Hepatocyte (in vitro differentiated cells): ENCODE data around the gene CSRP1. TPM values are rescaled to one million over a fixed set of nuclear protein-coding genes. Genes with fewer than 3 reads are reported as not detected.

ENCODE experiments used
- DNase-seq: peaks from one replicate; pipeline ENCODE4 v3.0.0-alpha.2; 2016; ENCODE audit warnings: low spot score
- H2AFZ ChIP-seq: fragments of 200-600 bp; sonication (generic); 2 replicates; pipeline ENCODE4 v1.6.0; 2016; ENCODE audit warnings: antibody characterized with exemption, mild to moderate bottlenecking
- H3K27ac ChIP-seq: fragments of 200-600 bp; sonication (generic); 2 replicates; pipeline ENCODE4 v1.5.1; 2016; ENCODE audit warnings: mild to moderate bottlenecking
- H3K27me3 ChIP-seq: fragments of 200-600 bp; sonication (generic); 2 replicates; pipeline ENCODE4 v1.6.1; 2016
- H3K36me3 ChIP-seq: fragments of 200-600 bp; sonication (generic); replicated peaks from 2 replicates; pipeline ENCODE4 v1.5.1; 2016; ENCODE audit warnings: low read depth; ENCODE audit not compliant: insufficient read depth
- H3K4me1 ChIP-seq: fragments of 200-600 bp; sonication (generic); 2 replicates; pipeline ENCODE4 v1.5.1; 2016; ENCODE audit warnings: mild to moderate bottlenecking, moderate library complexity; ENCODE audit not compliant: insufficient read depth
- H3K4me2 ChIP-seq: fragments of 200-600 bp; sonication (generic); 2 replicates; pipeline ENCODE4 v1.6.0; 2016
- H3K4me3 ChIP-seq: fragments of 200-600 bp; sonication (generic); 2 replicates; pipeline ENCODE4 v1.5.1; 2016; ENCODE audit warnings: mild to moderate bottlenecking
- H3K79me2 ChIP-seq: fragments of 200-600 bp; sonication (generic); 2 replicates; pipeline ENCODE4 v1.6.0; 2017; ENCODE audit warnings: mild to moderate bottlenecking
- H3K9me2 ChIP-seq: fragments of 200-600 bp; sonication (generic); replicated peaks from 2 replicates; pipeline ENCODE4 v1.6.0; 2017; ENCODE audit warnings: mild to moderate bottlenecking; ENCODE audit not compliant: insufficient read depth
- H3K9me3 ChIP-seq: fragments of 200-600 bp; sonication (generic); 2 replicates; pipeline ENCODE4 v1.5.1; 2016; ENCODE audit warnings: low read depth, mild to moderate bottlenecking
- H4K20me1 ChIP-seq: fragments of 200-600 bp; sonication (generic); 2 replicates; pipeline ENCODE4 v1.6.0; 2016; ENCODE audit warnings: mild to moderate bottlenecking; ENCODE audit not compliant: insufficient read depth, poor library complexity, severe bottlenecking
- EZH2 ChIP-seq: fragments of 200-600 bp; sonication (generic); IDR thresholded peaks from 2 replicates; pipeline ENCODE4 v1.6.1; 2016; ENCODE audit warnings: antibody characterized with exemption, mild to moderate bottlenecking, borderline replicate concordance
- EZH2phosphoT487 ChIP-seq: fragments of 200-600 bp; sonication (generic); IDR thresholded peaks from one replicate; pipeline ENCODE4 v1.6.1; 2018; ENCODE audit warnings: antibody characterized with exemption, mild to moderate bottlenecking, low read depth, moderate library complexity; ENCODE audit not compliant: unreplicated experiment, severe bottlenecking
- WGBS: methylation state at CpG from one replicate; pipeline ENCODE4 v1.1.6; 2016; ENCODE audit warnings: low lambda C conversion rate; ENCODE audit errors: missing lambda C conversion rate; 5-methylcytosine and 5-hydroxymethylcytosine counted together
- polyA plus RNA-seq: library from polyadenylated mRNA; unstranded; fragments of >200 nt; fragmentation: Nextera tagmentation; extraction: Ambion mirVana; gene quantifications from 2 replicates; pipeline ENCODE4 v1.2.1, GENCODE V29; 2016
- total RNA-seq: library from RNA; depleted of rRNA; stranded (reverse); fragments of >200 nt; gene quantifications from 2 replicates; pipeline ENCODE4 v1.2.3, GENCODE V29; 2014
- TF ChIP-seq, protein P1 (sequence below): fragments of 200-600 bp; sonication (generic); IDR thresholded peaks from 2 replicates; pipeline ENCODE4 v1.5.1; 2016; ENCODE audit warnings: antibody characterized with exemption, mild to moderate bottlenecking; ENCODE audit not compliant: poor library complexity

Gene CSRP1
- total and polyA plus RNA-seq, 2 experiments from 2014 or later, result 50.9 to 76.0 TPM

DNA sequence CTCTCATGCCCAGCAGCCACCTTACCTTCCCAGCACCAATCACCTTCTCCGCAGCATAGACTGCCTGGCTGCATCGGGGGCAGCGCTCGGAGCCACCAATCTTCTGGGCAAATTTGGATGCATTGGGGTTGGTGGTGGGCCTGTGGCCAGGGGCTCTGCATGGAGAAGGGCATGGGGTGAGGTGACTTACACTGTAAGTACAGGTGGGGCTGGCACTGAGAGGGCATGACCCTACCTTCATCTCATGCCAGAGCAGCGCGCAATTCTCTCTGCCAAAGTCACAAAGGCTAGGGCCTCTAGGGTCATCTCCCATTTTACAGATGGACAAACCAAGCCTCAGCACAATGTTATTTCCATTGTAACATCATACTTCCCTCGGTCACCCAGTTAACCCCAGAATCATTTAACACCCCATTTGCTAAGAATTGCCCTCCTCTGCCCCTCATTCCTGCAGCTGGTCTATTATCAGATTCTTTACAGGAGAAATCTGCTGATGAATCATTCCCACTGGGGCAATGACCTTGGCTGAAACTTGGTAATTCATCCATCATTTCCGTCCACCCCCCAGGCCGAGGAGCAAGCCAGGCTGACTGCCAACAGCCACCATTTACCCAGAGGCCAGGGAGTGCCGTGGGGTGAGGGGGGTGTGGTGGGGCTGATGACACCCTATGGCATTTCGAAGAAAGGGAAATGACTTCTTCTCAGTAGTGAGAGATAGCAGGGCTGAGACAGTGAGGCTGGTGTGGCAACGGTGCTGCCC, 17.9 kb downstream of the CSRP1 start:
- Histone ChIP-seq H3K27me3 (no peaks in the 10 kb centered on the region), H3K4me1 (peaks cover 6% of the 10 kb centered on the region), H3K9me3 (no peaks in the 10 kb centered on the region), H3K27ac (no peak overlapping the region), H3K4me2 (no peak overlapping the region), H3K4me3 (no peak overlapping the region), H2AFZ (no peak overlapping the region), H3K79me2 (no peaks in the 10 kb centered on the region), H3K9me2 (no peaks in the 10 kb centered on the region), H3K36me3 (no peaks in the 10 kb centered on the region), H4K20me1 (no peaks in the 10 kb centered on the region)
- TF ChIP-seq EZH2 (no peak), EZH2phosphoT487 (no peak)
- TF ChIP-seq, protein P1, sequence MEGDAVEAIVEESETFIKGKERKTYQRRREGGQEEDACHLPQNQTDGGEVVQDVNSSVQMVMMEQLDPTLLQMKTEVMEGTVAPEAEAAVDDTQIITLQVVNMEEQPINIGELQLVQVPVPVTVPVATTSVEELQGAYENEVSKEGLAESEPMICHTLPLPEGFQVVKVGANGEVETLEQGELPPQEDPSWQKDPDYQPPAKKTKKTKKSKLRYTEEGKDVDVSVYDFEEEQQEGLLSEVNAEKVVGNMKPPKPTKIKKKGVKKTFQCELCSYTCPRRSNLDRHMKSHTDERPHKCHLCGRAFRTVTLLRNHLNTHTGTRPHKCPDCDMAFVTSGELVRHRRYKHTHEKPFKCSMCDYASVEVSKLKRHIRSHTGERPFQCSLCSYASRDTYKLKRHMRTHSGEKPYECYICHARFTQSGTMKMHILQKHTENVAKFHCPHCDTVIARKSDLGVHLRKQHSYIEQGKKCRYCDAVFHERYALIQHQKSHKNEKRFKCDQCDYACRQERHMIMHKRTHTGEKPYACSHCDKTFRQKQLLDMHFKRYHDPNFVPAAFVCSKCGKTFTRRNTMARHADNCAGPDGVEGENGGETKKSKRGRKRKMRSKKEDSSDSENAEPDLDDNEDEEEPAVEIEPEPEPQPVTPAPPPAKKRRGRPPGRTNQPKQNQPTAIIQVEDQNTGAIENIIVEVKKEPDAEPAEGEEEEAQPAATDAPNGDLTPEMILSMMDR, result no peak
- DNase-seq, result peak; percentile 29
- 89% methylated on average over 12 of the region's 12 CpGs for WGBS

DNA sequence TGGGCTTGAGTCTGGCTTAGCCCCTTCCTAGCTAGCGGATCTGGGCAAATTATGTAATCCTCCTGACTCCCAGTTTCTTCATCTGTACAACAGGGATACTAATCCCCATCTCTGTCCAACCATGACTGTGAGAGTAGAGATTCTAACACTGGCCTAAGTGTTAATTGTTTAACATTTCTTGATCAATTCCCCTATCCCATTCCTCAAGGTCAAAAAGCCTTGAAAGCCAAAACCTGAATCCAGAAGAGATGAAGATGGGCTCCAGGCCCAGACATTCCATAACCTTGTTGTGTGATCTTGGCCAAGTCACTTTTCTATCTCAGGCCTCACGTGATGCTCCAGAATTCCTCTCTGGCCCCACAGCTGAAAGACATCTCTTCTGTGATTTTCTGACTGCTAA, 19.2 kb downstream of the CSRP1 start:
- Histone ChIP-seq H3K9me3 (no peaks in the 10 kb centered on the region), H3K4me1 (no peaks in the 10 kb centered on the region), H2AFZ (no peak overlapping the region), H3K9me2 (no peaks in the 10 kb centered on the region), H3K27me3 (no peaks in the 10 kb centered on the region), H4K20me1 (no peaks in the 10 kb centered on the region), H3K36me3 (no peaks in the 10 kb centered on the region), H3K79me2 (no peaks in the 10 kb centered on the region), H3K4me3 (no peak overlapping the region), H3K27ac (no peak overlapping the region), H3K4me2 (no peak overlapping the region)
- DNase-seq, result no peak
- 88% methylated on average over 2 of the region's 2 CpGs for WGBS
- TF ChIP-seq, protein P1, result no peak
- TF ChIP-seq EZH2phosphoT487, result no peak
- no peak for TF ChIP-seq EZH2

DNA sequence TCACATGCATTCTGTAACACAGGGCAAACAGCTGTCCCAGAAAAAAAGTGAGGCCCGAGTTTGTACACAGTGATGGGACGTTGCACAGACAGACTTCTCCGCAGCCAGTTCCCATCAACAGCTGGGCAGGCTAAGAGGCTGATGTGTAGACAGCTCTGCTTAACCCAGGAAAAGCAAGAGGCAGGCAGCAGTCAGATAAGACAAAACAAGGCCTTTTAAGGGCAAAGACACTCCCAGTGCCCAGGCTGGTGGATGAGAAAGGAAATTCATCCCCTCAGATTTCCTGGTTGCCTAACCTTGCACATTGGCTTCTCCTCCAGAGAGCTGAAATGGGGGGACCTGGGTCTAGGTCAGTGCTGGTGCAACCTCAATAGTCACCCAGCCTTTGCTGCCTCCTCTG, 20.7 kb downstream of the CSRP1 start:
- DNase-seq, result peak; percentile 48
- Histone ChIP-seq H3K27me3 (peaks cover 3% of the 10 kb centered on the region), H3K4me3 (no peak overlapping the region), H3K36me3 (no peaks in the 10 kb centered on the region), H3K79me2 (no peaks in the 10 kb centered on the region), H3K9me2 (no peaks in the 10 kb centered on the region), H2AFZ (no peak overlapping the region), H3K9me3 (no peaks in the 10 kb centered on the region), H3K27ac (no peak overlapping the region), H3K4me2 (no peak overlapping the region), H4K20me1 (no peaks in the 10 kb centered on the region), H3K4me1 (peaks cover 8% of the 10 kb centered on the region)
- TF ChIP-seq EZH2phosphoT487 (no peak), EZH2 (no peak)
- TF ChIP-seq, protein P1, result no peak
- 47% methylated on average over 3 of the region's 3 CpGs for WGBS
